Measurements from ENCODE around the gene ATAD2B.

- TF ChIP-seq POLR2A (IDR thresholded peaks at IDR 0.05; ENCODE audit: extremely low read depth, insufficient read length) (no peak), CTCF (IDR thresholded peaks at IDR 0.05; ENCODE audit: low read depth, low read length) (no peak), MAX (IDR thresholded peaks at IDR 0.05; ENCODE audit: low read depth, low read length) (no peak), MYC (IDR thresholded peaks at IDR 0.05; ENCODE audit: low read depth, low read length) (no peak)
These were observed 97.9 kb downstream of the ATAD2B start for GRCh38 chr2:23828986-23829385.

Data from NB4 (cell line).